GM12891 (cell line): ENCODE data around the gene ZNF74.

ENCODE experiments used
- PAX5 ChIP-seq: IDR thresholded peaks from 2 replicates; pipeline ENCODE4 v1.6.1; 2011; ENCODE audit warnings: low read length, moderate library complexity, mild to moderate bottlenecking; ENCODE audit not compliant: insufficient read depth, severe bottlenecking
- POLR2A ChIP-seq: IDR thresholded peaks from 2 replicates; pipeline ENCODE4 v1.6.1; 2011; ENCODE audit warnings: low read depth, low read length, control low read depth
- POLR2AphosphoS5 ChIP-seq: IDR thresholded peaks from 2 replicates; pipeline ENCODE4 v1.6.1; 2011; ENCODE audit warnings: low read depth, low read length, control low read depth
- POU2F2 ChIP-seq: IDR thresholded peaks from 2 replicates; pipeline ENCODE4 v1.6.1; 2011; ENCODE audit warnings: low read depth, mild to moderate bottlenecking, control low read depth, low read length, moderate library complexity
- SPI1 ChIP-seq: IDR thresholded peaks from 2 replicates; pipeline ENCODE4 v1.6.1; 2011; ENCODE audit warnings: low read depth, low read length, control low read depth
- TAF1 ChIP-seq: IDR thresholded peaks from 2 replicates; pipeline ENCODE4 v1.6.1; 2011; ENCODE audit warnings: low read depth, low read length, control low read depth

GRCh38 chr22:20422271-20423007, 28.5 kb downstream of the ZNF74 start:
- TF ChIP-seq TAF1 (no peak), POLR2A (no peak), POLR2AphosphoS5 (no peak), SPI1 (no peak), POU2F2 (no peak), PAX5 (no peak)
